GM12878 (cell line): ENCODE measurements around the gene CLDN16. TPM values are rescaled to one million over a fixed set of nuclear protein-coding genes. Genes with fewer than 3 reads are reported as not detected.

Experiments used
- ATAC-seq: fragments of 200-7000 bp; cut with Tn5 transposase; 3 replicates; pipeline ENCODE4 v1.9.1; 2020; ENCODE audit warnings: mild to moderate bottlenecking, moderate library complexity
- BruUV-seq: library from RNA; stranded (reverse); fragments of 400-500 nt; replicated peaks from 2 replicates; lab custom pipeline; 2021; lab: Mats Ljungman, UMichigan
- CTCF ChIA-PET: fragments of 300-600 bp; sonication (Branson Sonifier 250); formaldehyde crosslinking; extraction: SDS; loops from one replicate; lab custom pipeline; 2021; ENCODE audit warnings: inconsistent platforms; lab: Yijun Ruan, JAX
- POLR2A ChIA-PET: fragments of 350-600 bp; formaldehyde crosslinking; extraction: SDS; loops from one replicate; lab custom pipeline; 2021; ENCODE audit warnings: inconsistent platforms; lab: Charles Lee
- RAD21 ChIA-PET: fragments of 300-600 bp; sonication (Branson Sonifier 250); formaldehyde crosslinking; loops from one replicate; lab custom pipeline; 2023; ENCODE audit warnings: antibody characterized with exemption; ENCODE audit not compliant: unreplicated experiment; lab: Charles Lee
- SMC1A ChIA-PET: fragments of 300-600 bp; sonication (Branson Sonifier 250); formaldehyde crosslinking; loops from one replicate; lab custom pipeline; 2023; ENCODE audit not compliant: unreplicated experiment, uncharacterized antibody; lab: Charles Lee
- DNase-seq: peaks from one replicate; pipeline ENCODE4 v3.0.0-alpha.2; 2011; ENCODE audit warnings: low read depth, low spot score
- FAIRE-seq: peaks from 3 replicates; lab custom pipeline; 2011; peaks lifted over from hg19 to GRCh38; lab: Jason Lieb, UNC
- H2AFZ ChIP-seq: 2 replicates; pipeline ENCODE4 v1.6.0; 2011; ENCODE audit warnings: low read depth, low read length, control low read depth; ENCODE audit not compliant: control insufficient read depth
- H3K27ac ChIP-seq: 2 replicates; pipeline ENCODE4 v1.5.1; 2011; ENCODE audit warnings: control low read depth; ENCODE audit not compliant: control insufficient read depth, insufficient read depth
- H3K27me3 ChIP-seq, 2 experiments: replicated peaks in 1 of 2; 2 replicates each; pipeline versions ENCODE4 v1.6.0 to v1.6.1; 2011; ENCODE audit warnings: low read length in 1 of 2; ENCODE audit not compliant: control insufficient read depth in 2 of 2, insufficient read depth in 2 of 2
- H3K36me3 ChIP-seq, 2 experiments: 2 replicates each; pipeline ENCODE4 v1.5.1; 2011; ENCODE audit warnings: low read length in 1 of 2; ENCODE audit not compliant: control insufficient read depth in 2 of 2, insufficient read depth in 2 of 2
- H3K4me1 ChIP-seq: 2 replicates; pipeline ENCODE4 v1.6.1; 2011; ENCODE audit warnings: mild to moderate bottlenecking, low read length, moderate library complexity, mixed read lengths; ENCODE audit not compliant: control insufficient read depth, insufficient read depth
- H3K4me2 ChIP-seq: 2 replicates; pipeline ENCODE4 v1.6.0; 2011; ENCODE audit warnings: control low read depth; ENCODE audit not compliant: control insufficient read depth, insufficient read depth
- H3K4me3 ChIP-seq: fragments of 200-600 bp; sonication (generic); 2 replicates; pipeline ENCODE4 v1.5.1; 2016
- H3K79me2 ChIP-seq: 2 replicates; pipeline ENCODE4 v1.6.0; 2011; ENCODE audit warnings: low read length; ENCODE audit not compliant: control insufficient read depth, insufficient read depth
- H3K9ac ChIP-seq: 2 replicates; pipeline ENCODE4 v1.8.0; 2011; ENCODE audit warnings: low read length, control low read depth, mixed read lengths; ENCODE audit not compliant: control insufficient read depth, insufficient read depth
- H3K9me3 ChIP-seq: replicated peaks from 3 replicates; pipeline ENCODE4 v1.5.1; 2011; ENCODE audit warnings: mild to moderate bottlenecking, low read length; ENCODE audit not compliant: control insufficient read depth, insufficient read depth
- H4K20me1 ChIP-seq: 2 replicates; pipeline ENCODE4 v1.6.0; 2011; ENCODE audit not compliant: control insufficient read depth, insufficient read depth
- BMI1 ChIP-seq: fragments of 450-650 bp; IDR thresholded peaks from 2 replicates; pipeline ENCODE4 v1.6.1; 2016; ENCODE audit warnings: mild to moderate bottlenecking, moderate library complexity, borderline replicate concordance
- BRCA1 ChIP-seq: IDR thresholded peaks from 2 replicates; pipeline ENCODE4 v1.6.1; 2011; ENCODE audit warnings: low read depth, low read length, improper control_type of control experiment
- FOXM1 ChIP-seq: IDR thresholded peaks from 2 replicates; pipeline ENCODE4 v1.6.1; 2012; ENCODE audit warnings: low read depth, mild to moderate bottlenecking, inconsistent platforms, low read length, moderate library complexity
- MTA3 ChIP-seq: IDR thresholded peaks from 2 replicates; pipeline ENCODE4 v1.6.1; 2012; ENCODE audit warnings: low read length, inconsistent platforms, borderline replicate concordance
- SP1 ChIP-seq: IDR thresholded peaks from one replicate; pipeline ENCODE4 v1.6.1; 2011; ENCODE audit warnings: low read depth, low read length
- ZNF207 ChIP-seq: fragments of 450-650 bp; IDR thresholded peaks from 2 replicates; pipeline ENCODE4 v1.6.1; 2014; ENCODE audit warnings: antibody characterized with exemption, mild to moderate bottlenecking, borderline replicate concordance
- WGBS: methylation state at CpG from one replicate; pipeline ENCODE4 v1.1.6; 2016; ENCODE audit warnings: low lambda C conversion rate; ENCODE audit not compliant: insufficient replicate concordance, insufficient coverage; ENCODE audit errors: missing lambda C conversion rate; 5-methylcytosine and 5-hydroxymethylcytosine counted together
- in situ Hi-C: fragments of 300-500 bp; cut with MboI; formaldehyde crosslinking; loops from 9 replicates; pipeline ENCODE4 v1.14.3; 2018; ENCODE audit warnings: mixed read lengths
- intact Hi-C: fragments of 100-400 bp; cut with micrococcal nuclease; formaldehyde crosslinking; loops from one replicate; pipeline ENCODE4 v1.14.2; 2022; ENCODE audit not compliant: unreplicated experiment
- polyA plus RNA-seq, 11 experiments: library from polyadenylated mRNA; depleted of rRNA in 4 of 11; unstranded in 6 of 11; stranded (reverse) in 5 of 11; fragments of >200 nt; fragmentation: Nextera tagmentation in 4 of 11; fragmentation: Illumina TruSeq in 1 of 11; extraction: Ambion mirVana in 4 of 11; extraction: Trizol in 1 of 11; gene quantifications; 1 replicate in 1 of 11; 2 replicates in 10 of 11; pipeline versions ENCODE4 v1.2.1 to v1.2.3, GENCODE V29; 2011 to 2016; ENCODE audit warnings: inconsistent platforms in 2 of 11, missing spikeins in 2 of 11, low read depth in 1 of 11
- total RNA-seq, 4 experiments: library from RNA; depleted of rRNA in 3 of 4; stranded (reverse); fragments of >200 nt in 3 of 4; fragmentation: Illumina TruSeq in 1 of 4; extraction: Trizol in 1 of 4; gene quantifications; 2 replicates each; pipeline versions ENCODE4 v1.2.1 to v1.2.3, GENCODE V29; 2013 to 2021
- TF ChIP-seq, protein P1 (sequence below): IDR thresholded peaks from 2 replicates; pipeline ENCODE4 v1.6.1; 2011; ENCODE audit warnings: low read depth, mild to moderate bottlenecking, low read length, moderate library complexity, borderline replicate concordance; ENCODE audit errors: extremely low read depth
- TF ChIP-seq, protein P2 (sequence below): IDR thresholded peaks from 2 replicates; pipeline ENCODE4 v1.6.1; 2012; ENCODE audit warnings: low read length, inconsistent platforms
- TF ChIP-seq, protein P3 (sequence below): fragments of 450-650 bp; IDR thresholded peaks from 2 replicates; pipeline ENCODE4 v1.6.1; 2017; ENCODE audit warnings: mild to moderate bottlenecking, low read depth, inconsistent platforms; ENCODE audit not compliant: poor library complexity, severe bottlenecking

Gene CLDN16
- total and polyA plus RNA-seq, 10 of the 15 experiments (the other 5 are each of a cell fraction or from before 2014, with no cell fraction given), result 3.2 to 26.6 (median 4.0) TPM

DNA sequence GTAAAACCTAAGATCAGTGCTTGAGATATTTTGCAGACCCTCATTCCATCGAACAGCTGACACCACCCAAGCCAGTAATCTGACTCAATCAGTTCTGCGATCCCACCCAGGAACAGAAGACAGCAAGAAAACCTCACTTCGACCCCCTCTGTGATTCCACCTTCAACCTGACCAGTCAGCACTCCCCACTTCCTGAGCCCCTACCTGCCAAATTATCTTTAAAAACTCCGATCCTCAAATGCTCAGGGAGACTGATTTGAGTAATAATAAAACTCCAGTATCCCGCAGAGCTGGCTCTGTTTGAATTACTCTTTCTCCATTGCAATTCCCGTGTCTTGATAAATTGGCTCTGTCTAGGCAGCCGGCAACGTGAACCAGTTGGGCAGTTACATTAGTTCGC, 25.7 kb upstream of the CLDN16 start:
- intact Hi-C loops (no loop called here), in situ Hi-C loops (no loop called here)
- RAD21 ChIA-PET, result interaction anchor here (0.9 to 2.1 kb wide), 5 partner anchors 10 to 72 kb away, joined by 3 to 7 read pairs (median 5); no protein-coding TSS in a partner anchor
- TF ChIP-seq BMI1, result no peak
- ATAC-seq (no peak), FAIRE-seq (no peak), DNase-seq (no peak)
- Histone ChIP-seq H3K27me3 (no peaks in the 10 kb centered on the region), H2AFZ (no peak overlapping the region), H3K79me2 (no peaks in the 10 kb centered on the region), H3K4me3 (no peak overlapping the region), H3K36me3 (no peaks in the 10 kb centered on the region), H3K4me2 (no peak overlapping the region), H3K9ac (no peak overlapping the region), H4K20me1 (no peaks in the 10 kb centered on the region), H3K27ac (no peak overlapping the region), H3K9me3 (no peaks in the 10 kb centered on the region), H3K4me1 (no peaks in the 10 kb centered on the region)
- BruUV-seq, result no TSS peak
- CTCF ChIA-PET, result interaction anchor here (1.1 to 4.0 kb wide), 5 partner anchors 10 to 40 kb away, joined by 3 to 20 read pairs (median 8); partner anchors contain the start of gene CLDN1
- SMC1A ChIA-PET, result interaction anchor here (1.2 to 3.5 kb wide), 8 partner anchors 8 to 137 kb away, joined by 4 to 13 read pairs (median 8); no protein-coding TSS in a partner anchor
- WGBS, result 62% methylated on average over 9 of the region's 9 CpGs
- POLR2A ChIA-PET, result interaction anchor here (0.5 to 1.0 kb wide), 2 partner anchors 10 to 153 kb away, joined by 3 to 4 read pairs; no protein-coding TSS in a partner anchor

DNA sequence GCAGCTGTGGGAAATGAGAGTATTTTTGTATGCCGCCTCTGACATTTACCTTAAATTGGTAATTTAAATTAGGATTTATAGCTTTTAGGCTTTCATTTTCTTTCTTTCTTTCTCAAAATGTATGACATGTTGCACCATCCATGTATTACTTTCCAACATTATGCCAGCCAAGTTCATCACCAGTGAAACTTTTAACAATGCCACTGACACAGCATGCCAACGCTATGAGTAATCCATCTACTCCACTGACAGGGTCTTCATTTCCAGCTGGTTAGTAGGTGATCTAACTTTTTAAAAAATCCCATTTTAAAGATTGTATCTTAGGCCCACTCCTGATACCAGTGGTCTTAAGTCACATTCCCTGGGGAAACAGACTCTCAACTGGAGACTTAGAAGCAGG, 21.8 kb upstream of the CLDN16 start:
- RAD21 ChIA-PET, result no interaction called here
- TF ChIP-seq ZNF207 (no peak), MTA3 (no peak), SP1 (no peak), FOXM1 (no peak), BRCA1 (no peak)
- TF ChIP-seq, protein P1, sequence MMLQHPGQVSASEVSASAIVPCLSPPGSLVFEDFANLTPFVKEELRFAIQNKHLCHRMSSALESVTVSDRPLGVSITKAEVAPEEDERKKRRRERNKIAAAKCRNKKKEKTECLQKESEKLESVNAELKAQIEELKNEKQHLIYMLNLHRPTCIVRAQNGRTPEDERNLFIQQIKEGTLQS, result no peak
- TF ChIP-seq, protein P2, sequence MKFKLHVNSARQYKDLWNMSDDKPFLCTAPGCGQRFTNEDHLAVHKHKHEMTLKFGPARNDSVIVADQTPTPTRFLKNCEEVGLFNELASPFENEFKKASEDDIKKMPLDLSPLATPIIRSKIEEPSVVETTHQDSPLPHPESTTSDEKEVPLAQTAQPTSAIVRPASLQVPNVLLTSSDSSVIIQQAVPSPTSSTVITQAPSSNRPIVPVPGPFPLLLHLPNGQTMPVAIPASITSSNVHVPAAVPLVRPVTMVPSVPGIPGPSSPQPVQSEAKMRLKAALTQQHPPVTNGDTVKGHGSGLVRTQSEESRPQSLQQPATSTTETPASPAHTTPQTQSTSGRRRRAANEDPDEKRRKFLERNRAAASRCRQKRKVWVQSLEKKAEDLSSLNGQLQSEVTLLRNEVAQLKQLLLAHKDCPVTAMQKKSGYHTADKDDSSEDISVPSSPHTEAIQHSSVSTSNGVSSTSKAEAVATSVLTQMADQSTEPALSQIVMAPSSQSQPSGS, result no peak
- TF ChIP-seq, protein P3, sequence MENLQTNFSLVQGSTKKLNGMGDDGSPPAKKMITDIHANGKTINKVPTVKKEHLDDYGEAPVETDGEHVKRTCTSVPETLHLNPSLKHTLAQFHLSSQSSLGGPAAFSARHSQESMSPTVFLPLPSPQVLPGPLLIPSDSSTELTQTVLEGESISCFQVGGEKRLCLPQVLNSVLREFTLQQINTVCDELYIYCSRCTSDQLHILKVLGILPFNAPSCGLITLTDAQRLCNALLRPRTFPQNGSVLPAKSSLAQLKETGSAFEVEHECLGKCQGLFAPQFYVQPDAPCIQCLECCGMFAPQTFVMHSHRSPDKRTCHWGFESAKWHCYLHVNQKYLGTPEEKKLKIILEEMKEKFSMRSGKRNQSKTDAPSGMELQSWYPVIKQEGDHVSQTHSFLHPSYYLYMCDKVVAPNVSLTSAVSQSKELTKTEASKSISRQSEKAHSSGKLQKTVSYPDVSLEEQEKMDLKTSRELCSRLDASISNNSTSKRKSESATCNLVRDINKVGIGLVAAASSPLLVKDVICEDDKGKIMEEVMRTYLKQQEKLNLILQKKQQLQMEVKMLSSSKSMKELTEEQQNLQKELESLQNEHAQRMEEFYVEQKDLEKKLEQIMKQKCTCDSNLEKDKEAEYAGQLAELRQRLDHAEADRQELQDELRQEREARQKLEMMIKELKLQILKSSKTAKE, result no peak
- no peak overlapping the region for H3K4me3 ChIP-seq
- in situ Hi-C loops, result no loop called here
- no peak overlapping the region for H3K4me2 ChIP-seq
- H3K4me1 ChIP-seq, result no peaks in the 10 kb centered on the region
- no peak overlapping the region for H3K27ac ChIP-seq
- SMC1A ChIA-PET, result interaction anchor here (0.5 to 1.9 kb wide), 16 partner anchors 9 to 399 kb away, joined by 3 to 6 read pairs (median 3); no protein-coding TSS in a partner anchor
- no peak overlapping the region for H3K9ac ChIP-seq
- no peak for FAIRE-seq
- H2AFZ ChIP-seq, result no peak overlapping the region
- H4K20me1 ChIP-seq, result no peaks in the 10 kb centered on the region
- POLR2A ChIA-PET, result interaction anchor here (1.0 kb wide), 1 partner anchor 38 kb away, joined by 4 read pairs; no protein-coding TSS in a partner anchor
- no TSS peak for BruUV-seq
- H3K27me3 ChIP-seq, result no peaks in the 10 kb centered on the region
- WGBS, result 41% methylated on average over 2 of the region's 2 CpGs
- intact Hi-C loops, result no loop called here
- DNase-seq, result no peak
- H3K9me3 ChIP-seq, result no peaks in the 10 kb centered on the region
- CTCF ChIA-PET, result interaction anchor here (0.7 to 1.4 kb wide), 7 partner anchors 10 to 813 kb away, joined by 3 to 5 read pairs (median 3); no protein-coding TSS in a partner anchor
- no peak for ATAC-seq
- no peaks in the 10 kb centered on the region for H3K79me2 ChIP-seq
- no peaks in the 10 kb centered on the region for H3K36me3 ChIP-seq
